ENCODE measurements around the gene CPZ. TPM values are rescaled to one million over a fixed set of nuclear protein-coding genes. Genes with fewer than 3 reads are reported as not detected.

CPZ gene
- total RNA-seq, 1 donor from 2014 or later = not detected

DNA sequence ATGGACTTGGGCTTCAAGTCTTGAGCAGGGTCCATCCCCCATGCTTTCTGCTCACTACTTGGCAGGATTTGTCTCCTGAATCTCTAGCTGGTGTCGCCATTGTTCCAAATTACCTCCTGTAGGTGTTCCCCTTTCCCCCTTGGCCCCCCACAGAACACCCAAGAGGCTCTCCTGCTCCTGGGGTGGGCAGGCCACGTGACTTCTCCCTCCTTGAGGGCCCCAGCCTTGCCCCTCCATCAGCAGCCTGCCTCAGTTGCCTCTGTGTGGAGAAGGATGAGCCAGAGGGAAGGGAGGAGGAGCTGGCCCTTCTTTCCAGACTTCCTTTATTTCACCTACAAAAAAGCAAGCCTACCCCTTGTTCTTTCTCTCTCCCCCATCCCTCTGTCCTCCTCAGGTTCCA is 10.5 kb upstream of the CPZ start:
- Histone ChIP-seq H3K4me3 (no peak overlapping the region), H3F3A (ENCODE audit: low read depth) (peaks cover 12% of the 10 kb centered on the region), H3K9ac (no peak overlapping the region), H3K79me2 (ENCODE audit: low read depth) (no peaks in the 10 kb centered on the region), H3K27me3 (peaks cover 61% of the 10 kb centered on the region), H3K4me1 (peaks cover 8% of the 10 kb centered on the region), H3K27ac (no peak overlapping the region), H3K36me3 (no peaks in the 10 kb centered on the region), H4K20me1 (ENCODE audit: low read depth) (peaks cover 35% of the 10 kb centered on the region), H3K4me2 (no peak overlapping the region), H3K9me3 (ENCODE audit: low read depth) (no peaks in the 10 kb centered on the region), H2AFZ (replicated peaks) (no peak overlapping the region)
- Mint-ChIP-seq H3K36me3 (no peaks in the 10 kb centered on the region), H3K27ac (no peak overlapping the region), H3K27me3 (ENCODE audit: insufficient read depth, low read depth) (peaks cover 55% of the 10 kb centered on the region), H3K4me3 (no peak overlapping the region), H3K4me1 (peaks cover 7% of the 10 kb centered on the region), H3K9me3 (no peaks in the 10 kb centered on the region)
- TF ChIP-seq EZH2 (IDR thresholded peaks at IDR 0.05) = no peak
- TF ChIP-seq, protein P1, sequence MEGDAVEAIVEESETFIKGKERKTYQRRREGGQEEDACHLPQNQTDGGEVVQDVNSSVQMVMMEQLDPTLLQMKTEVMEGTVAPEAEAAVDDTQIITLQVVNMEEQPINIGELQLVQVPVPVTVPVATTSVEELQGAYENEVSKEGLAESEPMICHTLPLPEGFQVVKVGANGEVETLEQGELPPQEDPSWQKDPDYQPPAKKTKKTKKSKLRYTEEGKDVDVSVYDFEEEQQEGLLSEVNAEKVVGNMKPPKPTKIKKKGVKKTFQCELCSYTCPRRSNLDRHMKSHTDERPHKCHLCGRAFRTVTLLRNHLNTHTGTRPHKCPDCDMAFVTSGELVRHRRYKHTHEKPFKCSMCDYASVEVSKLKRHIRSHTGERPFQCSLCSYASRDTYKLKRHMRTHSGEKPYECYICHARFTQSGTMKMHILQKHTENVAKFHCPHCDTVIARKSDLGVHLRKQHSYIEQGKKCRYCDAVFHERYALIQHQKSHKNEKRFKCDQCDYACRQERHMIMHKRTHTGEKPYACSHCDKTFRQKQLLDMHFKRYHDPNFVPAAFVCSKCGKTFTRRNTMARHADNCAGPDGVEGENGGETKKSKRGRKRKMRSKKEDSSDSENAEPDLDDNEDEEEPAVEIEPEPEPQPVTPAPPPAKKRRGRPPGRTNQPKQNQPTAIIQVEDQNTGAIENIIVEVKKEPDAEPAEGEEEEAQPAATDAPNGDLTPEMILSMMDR (IDR thresholded peaks at IDR 0.05) = no peak
- DNase-seq (ENCODE audit: low spot score) = no peak

DNA sequence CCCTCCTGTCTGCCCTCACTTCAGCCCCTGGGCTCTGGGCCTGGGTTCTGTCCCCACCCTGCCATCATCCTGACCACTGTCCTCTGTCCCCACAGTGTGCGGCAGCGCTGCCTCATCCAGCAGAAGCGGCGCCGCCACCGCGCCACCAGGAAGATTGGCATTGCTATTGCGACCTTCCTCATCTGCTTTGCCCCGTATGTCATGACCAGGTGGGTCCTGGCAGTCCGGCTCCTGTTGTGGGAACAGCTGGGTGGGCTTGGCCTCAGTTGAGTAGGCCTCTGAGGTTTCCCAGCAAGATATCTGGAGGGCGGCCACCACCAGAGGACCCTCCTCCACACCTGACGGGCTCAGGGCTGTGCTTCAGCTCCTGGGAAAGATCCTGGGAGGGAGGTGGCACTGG is 10.1 kb upstream of the CPZ start:
- no peak overlapping the region for H3K4me2 ChIP-seq
- no peaks in the 10 kb centered on the region for H3K9me3 ChIP-seq (ENCODE audit: low read depth)
- Mint-ChIP-seq H3K4me1 (peaks cover 7% of the 10 kb centered on the region), H3K9me3 (no peaks in the 10 kb centered on the region), H3K27me3 (ENCODE audit: insufficient read depth, low read depth) (peaks cover 55% of the 10 kb centered on the region), H3K36me3 (no peaks in the 10 kb centered on the region), H3K4me3 (no peak overlapping the region), H3K27ac (no peak overlapping the region)
- peaks cover 35% of the 10 kb centered on the region for H4K20me1 ChIP-seq (ENCODE audit: low read depth)
- no peak for DNase-seq (ENCODE audit: low spot score)
- H2AFZ ChIP-seq (replicated peaks) = no peak overlapping the region
- H3K4me1 ChIP-seq = peaks cover 8% of the 10 kb centered on the region
- peaks cover 12% of the 10 kb centered on the region for H3F3A ChIP-seq (ENCODE audit: low read depth)
- TF ChIP-seq EZH2 (IDR thresholded peaks at IDR 0.05) = no peak
- no peak for TF ChIP-seq EZH2phosphoT487 (IDR thresholded peaks at IDR 0.05)
- TF ChIP-seq, protein P1 (IDR thresholded peaks at IDR 0.05) = no peak
- no peak overlapping the region for H3K27ac ChIP-seq
- H3K27me3 ChIP-seq = peaks cover 57% of the 10 kb centered on the region
- H3K36me3 ChIP-seq = no peaks in the 10 kb centered on the region
- H3K79me2 ChIP-seq (ENCODE audit: low read depth) = no peaks in the 10 kb centered on the region
- no peak overlapping the region for H3K4me3 ChIP-seq
- no peak overlapping the region for H3K9ac ChIP-seq

DNA sequence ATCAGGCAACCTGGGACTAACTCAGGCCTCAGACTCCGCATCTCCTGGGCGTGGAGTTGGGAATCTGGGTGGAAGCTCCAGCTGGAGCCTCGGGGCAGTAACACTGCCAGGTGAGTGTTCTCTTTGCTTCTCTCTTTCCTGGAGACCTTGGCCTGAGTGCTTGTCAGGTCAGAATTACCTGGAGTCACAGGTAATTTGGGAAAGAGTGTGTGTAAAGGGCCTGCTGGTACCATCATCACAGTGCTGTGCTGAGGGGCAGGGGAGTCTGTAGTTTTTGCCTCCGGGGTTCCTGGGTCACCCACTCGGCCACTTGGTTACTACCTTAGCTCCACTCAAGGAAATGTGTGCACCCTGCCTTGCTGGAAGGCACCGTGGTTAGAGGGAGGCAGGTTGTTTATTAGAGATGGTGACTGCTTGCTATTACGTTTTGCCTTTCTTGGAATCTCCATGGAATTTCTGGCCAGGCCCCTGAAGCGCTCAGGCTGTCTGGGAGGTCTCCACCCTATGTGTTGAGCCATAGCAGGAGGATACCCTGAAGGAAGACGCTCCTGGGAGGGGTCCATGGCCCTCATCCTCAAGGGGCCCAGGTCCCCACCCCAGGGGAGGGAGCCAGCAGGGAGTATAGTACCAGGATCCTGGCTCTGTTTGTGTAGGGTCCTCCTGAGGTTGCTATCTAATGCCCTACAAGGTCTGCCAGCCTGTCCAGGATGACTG is 9.5 kb upstream of the CPZ start:
- H3K36me3 Mint-ChIP-seq = no peaks in the 10 kb centered on the region
- peaks cover 12% of the 10 kb centered on the region for H3F3A ChIP-seq (ENCODE audit: low read depth)
- H3K9ac ChIP-seq = no peak overlapping the region
- H3K4me1 Mint-ChIP-seq = peaks cover 7% of the 10 kb centered on the region
- H2AFZ ChIP-seq (replicated peaks) = no peak overlapping the region
- no peak overlapping the region for H3K4me2 ChIP-seq
- H3K4me1 ChIP-seq = peaks cover 8% of the 10 kb centered on the region
- H3K9me3 ChIP-seq (ENCODE audit: low read depth) = no peaks in the 10 kb centered on the region
- H3K9me3 Mint-ChIP-seq = no peaks in the 10 kb centered on the region
- H3K4me3 ChIP-seq = no peak overlapping the region
- peaks cover 52% of the 10 kb centered on the region for H3K27me3 Mint-ChIP-seq (ENCODE audit: insufficient read depth, low read depth)
- DNase-seq (ENCODE audit: low spot score) = no peak
- H3K27ac Mint-ChIP-seq = no peak overlapping the region
- H3K36me3 ChIP-seq = no peaks in the 10 kb centered on the region
- no peak overlapping the region for H3K4me3 Mint-ChIP-seq
- peaks cover 51% of the 10 kb centered on the region for H3K27me3 ChIP-seq
- H4K20me1 ChIP-seq (ENCODE audit: low read depth) = peaks cover 35% of the 10 kb centered on the region
- TF ChIP-seq, protein P1 (IDR thresholded peaks at IDR 0.05) = no peak
- TF ChIP-seq EZH2phosphoT487 (IDR thresholded peaks at IDR 0.05) (no peak), EZH2 (IDR thresholded peaks at IDR 0.05) (no peak)
- H3K79me2 ChIP-seq (ENCODE audit: low read depth) = no peaks in the 10 kb centered on the region
- H3K27ac ChIP-seq = no peak overlapping the region
